Measurements from ENCODE around the gene PROZ.

DNA sequence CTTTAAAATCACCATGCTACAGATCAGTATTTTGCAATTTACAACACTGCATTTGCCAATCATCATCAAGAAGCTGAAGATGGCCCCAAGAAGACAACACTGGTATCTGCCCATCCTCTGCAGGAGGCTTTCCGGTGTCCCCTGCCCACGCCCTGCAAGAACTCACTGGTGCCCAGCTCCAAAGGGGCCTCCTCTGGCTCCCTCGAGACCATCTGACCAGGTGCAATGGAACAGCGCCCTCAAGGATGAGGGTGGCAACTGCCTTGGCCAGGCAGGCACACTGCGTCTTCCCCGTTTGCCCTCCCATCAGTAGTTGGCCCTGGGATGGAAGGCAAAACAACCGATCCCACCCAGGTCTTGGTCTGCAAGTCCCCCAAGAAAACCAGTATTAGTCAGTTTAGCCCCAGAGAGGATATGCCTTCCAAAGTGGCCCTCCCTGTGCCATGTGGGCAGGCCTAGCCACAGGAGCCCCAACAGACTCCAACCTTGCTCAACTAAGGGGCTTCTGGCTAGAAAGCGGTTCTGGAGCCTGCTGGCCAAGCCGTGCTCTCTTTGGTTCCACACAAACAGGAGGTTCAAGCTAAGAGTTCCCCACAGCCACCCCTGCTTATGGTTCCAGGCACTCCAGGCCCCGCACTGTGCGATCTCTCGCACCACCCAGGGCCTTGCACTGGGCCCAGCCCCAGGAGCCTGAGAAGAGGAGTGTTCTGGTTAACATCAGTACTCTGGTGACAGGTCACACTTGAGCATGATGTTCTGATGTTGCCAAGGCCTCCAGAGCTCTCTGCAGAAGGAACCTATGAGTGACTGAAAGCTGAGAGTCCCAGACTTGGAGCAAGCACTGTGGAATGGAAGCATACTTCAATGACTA is 45.3 kb downstream of the PROZ start:
- TF ChIP-seq POLR2AphosphoS5 (IDR thresholded peaks at IDR 0.05; ENCODE audit: low read depth, low read length) (no peak), POLR2A (IDR thresholded peaks at IDR 0.05; ENCODE audit: low read depth, low read length) (no peak), SPI1 (IDR thresholded peaks at IDR 0.05; ENCODE audit: low read depth, low read length) (no peak), TAF1 (IDR thresholded peaks at IDR 0.05; ENCODE audit: low read depth, low read length) (no peak)

Measured in GM12891 (cell line).